ENCODE measurements around the gene SELENOV.

DNA sequence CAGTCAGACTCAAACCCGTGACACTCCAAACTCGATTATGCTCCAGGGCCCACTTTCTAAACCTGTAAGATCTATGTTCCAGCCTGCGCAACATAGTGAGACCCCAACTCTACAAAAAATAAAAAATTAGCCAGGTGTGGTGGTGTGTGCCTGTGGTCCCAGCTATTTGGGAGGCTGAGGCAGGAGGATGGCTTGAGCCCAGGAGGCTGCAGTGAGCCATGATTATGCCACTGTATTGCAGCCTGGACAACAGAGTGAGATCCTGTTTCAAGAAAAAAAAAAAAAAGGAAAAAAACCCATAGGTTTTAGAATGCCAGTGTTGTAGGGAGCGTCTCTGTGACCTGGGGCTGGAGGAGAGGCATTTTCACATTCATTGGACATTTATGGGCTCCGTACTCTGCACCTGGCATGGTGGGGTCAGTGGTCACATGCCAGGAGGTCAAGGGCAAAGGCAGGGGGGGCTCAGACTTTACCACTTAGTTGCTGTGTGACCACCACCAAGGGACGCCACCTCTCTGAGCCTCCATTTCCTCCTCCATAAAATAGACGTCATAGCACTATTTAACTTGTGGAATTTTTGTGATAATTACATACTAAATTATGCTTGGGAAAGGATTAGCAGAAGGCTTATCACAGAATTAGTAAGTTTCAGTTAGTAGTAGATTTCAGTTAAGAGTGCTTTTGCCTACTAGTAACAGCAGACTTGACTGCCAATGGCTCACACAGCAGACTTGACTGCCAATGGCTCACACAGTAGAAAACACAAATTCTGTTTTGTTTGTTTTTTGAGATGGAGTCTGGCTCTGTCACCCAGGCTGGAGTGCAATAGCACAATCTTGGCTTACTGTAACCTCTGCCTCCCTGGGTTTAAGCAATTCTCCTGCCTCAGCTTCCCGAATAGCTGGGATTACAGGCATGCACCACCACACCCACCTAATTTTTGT, 5.9 kb downstream of the SELENOV start:
- TF ChIP-seq POLR2A (IDR thresholded peaks at IDR 0.05) (no peak), POLR2AphosphoS5 (IDR thresholded peaks at IDR 0.05) (no peak)
- TF ChIP-seq, protein P1, sequence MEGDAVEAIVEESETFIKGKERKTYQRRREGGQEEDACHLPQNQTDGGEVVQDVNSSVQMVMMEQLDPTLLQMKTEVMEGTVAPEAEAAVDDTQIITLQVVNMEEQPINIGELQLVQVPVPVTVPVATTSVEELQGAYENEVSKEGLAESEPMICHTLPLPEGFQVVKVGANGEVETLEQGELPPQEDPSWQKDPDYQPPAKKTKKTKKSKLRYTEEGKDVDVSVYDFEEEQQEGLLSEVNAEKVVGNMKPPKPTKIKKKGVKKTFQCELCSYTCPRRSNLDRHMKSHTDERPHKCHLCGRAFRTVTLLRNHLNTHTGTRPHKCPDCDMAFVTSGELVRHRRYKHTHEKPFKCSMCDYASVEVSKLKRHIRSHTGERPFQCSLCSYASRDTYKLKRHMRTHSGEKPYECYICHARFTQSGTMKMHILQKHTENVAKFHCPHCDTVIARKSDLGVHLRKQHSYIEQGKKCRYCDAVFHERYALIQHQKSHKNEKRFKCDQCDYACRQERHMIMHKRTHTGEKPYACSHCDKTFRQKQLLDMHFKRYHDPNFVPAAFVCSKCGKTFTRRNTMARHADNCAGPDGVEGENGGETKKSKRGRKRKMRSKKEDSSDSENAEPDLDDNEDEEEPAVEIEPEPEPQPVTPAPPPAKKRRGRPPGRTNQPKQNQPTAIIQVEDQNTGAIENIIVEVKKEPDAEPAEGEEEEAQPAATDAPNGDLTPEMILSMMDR (IDR thresholded peaks at IDR 0.05), result no peak
